Spinal cord (tissue), 10 donors: ENCODE measurements around the gene CEP164. TPM values are rescaled to one million over a fixed set of nuclear protein-coding genes. Genes with fewer than 3 reads are reported as not detected.

ENCODE experiments used
- DNase-seq, 6 donors: peaks; one replicate each; pipeline versions ENCODE4 v3.0.0 to v3.0.0-alpha.2; 2013 to 2015; ENCODE audit warnings: low spot score in 6 of 6, low read depth in 4 of 6
- H3K27ac ChIP-seq: one replicate; pipeline ENCODE4 v1.5.1; 2013; ENCODE audit warnings: low read depth, low read length, control low read depth
- H3K27me3 ChIP-seq: one replicate; pipeline ENCODE4 v1.6.1; 2013; ENCODE audit warnings: low read length; ENCODE audit not compliant: control insufficient read depth, insufficient read depth
- H3K36me3 ChIP-seq: one replicate; pipeline ENCODE4 v1.6.1; 2013; ENCODE audit warnings: low read length; ENCODE audit not compliant: control insufficient read depth, insufficient read depth
- H3K4me1 ChIP-seq: one replicate; pipeline ENCODE4 v1.6.1; 2013; ENCODE audit warnings: low read length; ENCODE audit not compliant: control insufficient read depth, insufficient read depth
- H3K4me3 ChIP-seq: one replicate; pipeline ENCODE4 v1.5.1; 2013; ENCODE audit warnings: low read depth, low read length, control low read depth
- H3K9me3 ChIP-seq: one replicate; pipeline ENCODE4 v1.6.1; 2013; ENCODE audit warnings: low read length; ENCODE audit not compliant: control insufficient read depth, insufficient read depth
- WGBS: methylation state at CpG from one replicate; pipeline ENCODE4 v1.1.5; 2013; ENCODE audit warnings: missing lambda C conversion rate; ENCODE audit not compliant: insufficient coverage; 5-methylcytosine and 5-hydroxymethylcytosine counted together
- polyA plus RNA-seq, 2 donors: library from polyadenylated mRNA; unstranded; fragments of 120-200 nt; gene quantifications; one replicate each; pipeline ENCODE4 v1.2.1, GENCODE V29; 2013; ENCODE audit not compliant: insufficient read length in 2 of 2
- total RNA-seq, 2 donors: library from RNA; depleted of rRNA in 1 of 2; stranded (reverse); fragments of 120-200 nt in 1 of 2; fragments of >200 nt in 1 of 2; gene quantifications; one replicate each; pipeline versions ENCODE4 v1.2.3 to v1.2.4, GENCODE V29; 2013 to 2014
- donor health status: healthy.

The CEP164 gene
- total and polyA plus RNA-seq, 4 donors = 15.3 to 41.3 (median 29.7) TPM

DNA sequence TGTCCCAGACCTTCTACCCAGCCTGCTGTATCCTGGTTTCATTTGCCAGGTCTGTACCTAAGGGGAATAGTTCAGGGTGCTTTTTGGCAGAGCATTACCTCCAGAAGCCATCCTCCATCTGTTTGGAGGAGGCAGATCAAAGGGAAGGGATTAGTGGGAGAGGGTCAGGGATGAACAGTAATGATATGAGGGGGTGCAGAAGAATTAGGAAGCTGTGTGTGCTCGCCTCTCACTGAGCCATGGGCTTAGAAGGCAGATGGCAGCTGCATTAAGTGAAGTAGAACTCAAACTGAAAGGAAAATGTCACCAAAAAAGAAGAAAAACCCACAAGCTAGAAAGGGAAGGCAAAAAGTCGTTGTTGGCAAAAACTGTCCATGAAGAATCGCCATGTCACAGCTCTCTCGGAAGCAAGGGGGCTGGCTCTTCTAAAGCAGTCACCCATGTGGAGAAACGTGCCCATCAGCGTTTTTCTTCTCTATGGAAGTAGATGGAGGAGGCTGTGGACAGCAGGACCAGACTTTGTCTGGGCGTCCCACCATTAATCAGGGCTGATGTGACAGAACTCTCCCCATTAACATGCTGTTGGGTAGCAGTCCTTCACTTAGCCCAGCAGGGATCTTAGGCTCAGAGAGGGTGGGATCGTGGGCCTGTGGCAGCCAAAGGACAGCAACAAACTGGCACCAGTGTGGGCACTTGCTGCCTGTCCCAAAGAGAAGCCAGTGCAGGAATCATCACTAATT is 46.8 kb downstream of the CEP164 start:
- Histone ChIP-seq H3K27ac (no peak overlapping the region), H3K36me3 (peaks cover 56% of the 10 kb centered on the region)

DNA sequence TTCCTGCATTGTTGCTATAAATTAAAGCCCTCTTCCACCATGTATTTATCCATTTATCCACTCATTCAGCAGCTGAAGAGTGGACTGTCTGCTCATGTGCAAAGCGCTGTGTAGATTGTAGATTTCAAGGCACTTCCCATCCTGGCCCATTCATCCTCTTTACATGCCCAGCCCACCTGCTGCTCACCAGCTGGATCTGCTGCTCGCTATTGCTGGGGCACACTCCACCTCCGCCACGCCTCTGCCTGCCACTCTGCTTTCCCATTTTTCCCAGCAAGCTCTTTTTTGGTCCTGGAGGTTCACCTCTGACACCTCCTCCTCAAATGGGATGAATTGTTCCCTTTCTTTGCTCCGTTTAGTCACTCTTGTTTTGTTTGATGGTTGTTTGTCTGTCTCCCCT is 48.3 kb downstream of the CEP164 start:
- no peaks in the 10 kb centered on the region for H3K9me3 ChIP-seq
- H3K4me3 ChIP-seq = no peak overlapping the region
- peaks cover 10% of the 10 kb centered on the region for H3K4me1 ChIP-seq
- no peak overlapping the region for H3K27ac ChIP-seq
- H3K36me3 ChIP-seq = peaks cover 66% of the 10 kb centered on the region
- no peaks in the 10 kb centered on the region for H3K27me3 ChIP-seq
- DNase-seq = peak in 1 of 6 donors; percentile 24
- 48% methylated on average over 3 of the region's 5 CpGs for WGBS

More for the DNA sequence above, 46.8 kb downstream of the CEP164 start:
- no peaks in the 10 kb centered on the region for H3K9me3 ChIP-seq
- no peak overlapping the region for H3K4me3 ChIP-seq
- peak in 1 of 6 donors; percentile 69 for DNase-seq
- no peaks in the 10 kb centered on the region for H3K27me3 ChIP-seq
- WGBS = 57% methylated on average over 6 of the region's 8 CpGs
- peaks cover 10% of the 10 kb centered on the region for H3K4me1 ChIP-seq

DNA sequence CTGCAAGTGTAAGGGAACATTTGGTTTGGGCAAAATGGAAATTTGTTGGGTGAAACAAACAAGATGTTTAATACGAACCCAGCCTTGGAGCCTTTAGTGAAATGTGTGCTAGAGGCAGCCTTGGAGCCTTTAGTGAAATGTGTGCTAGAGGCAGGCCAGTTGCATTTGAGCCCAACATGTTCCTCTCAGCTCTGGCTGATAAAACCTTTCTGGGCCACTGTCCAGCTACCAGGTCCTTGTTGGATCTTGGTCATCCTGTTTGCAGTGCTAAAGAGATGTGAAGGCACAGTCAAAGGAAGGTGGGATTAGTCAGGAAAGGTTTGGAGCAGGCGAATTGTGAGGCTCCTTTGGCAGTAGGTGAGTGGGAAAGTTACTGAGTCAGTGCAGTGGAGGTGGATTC is 48.9 kb downstream of the CEP164 start:
- peaks cover 14% of the 10 kb centered on the region for H3K4me1 ChIP-seq
- H3K9me3 ChIP-seq = no peaks in the 10 kb centered on the region
- no peak overlapping the region for H3K27ac ChIP-seq
- peaks cover 66% of the 10 kb centered on the region for H3K36me3 ChIP-seq
- no peak for DNase-seq
- WGBS = 96% methylated on average over 2 of the region's 2 CpGs
- H3K4me3 ChIP-seq = no peak overlapping the region
- no peaks in the 10 kb centered on the region for H3K27me3 ChIP-seq

DNA sequence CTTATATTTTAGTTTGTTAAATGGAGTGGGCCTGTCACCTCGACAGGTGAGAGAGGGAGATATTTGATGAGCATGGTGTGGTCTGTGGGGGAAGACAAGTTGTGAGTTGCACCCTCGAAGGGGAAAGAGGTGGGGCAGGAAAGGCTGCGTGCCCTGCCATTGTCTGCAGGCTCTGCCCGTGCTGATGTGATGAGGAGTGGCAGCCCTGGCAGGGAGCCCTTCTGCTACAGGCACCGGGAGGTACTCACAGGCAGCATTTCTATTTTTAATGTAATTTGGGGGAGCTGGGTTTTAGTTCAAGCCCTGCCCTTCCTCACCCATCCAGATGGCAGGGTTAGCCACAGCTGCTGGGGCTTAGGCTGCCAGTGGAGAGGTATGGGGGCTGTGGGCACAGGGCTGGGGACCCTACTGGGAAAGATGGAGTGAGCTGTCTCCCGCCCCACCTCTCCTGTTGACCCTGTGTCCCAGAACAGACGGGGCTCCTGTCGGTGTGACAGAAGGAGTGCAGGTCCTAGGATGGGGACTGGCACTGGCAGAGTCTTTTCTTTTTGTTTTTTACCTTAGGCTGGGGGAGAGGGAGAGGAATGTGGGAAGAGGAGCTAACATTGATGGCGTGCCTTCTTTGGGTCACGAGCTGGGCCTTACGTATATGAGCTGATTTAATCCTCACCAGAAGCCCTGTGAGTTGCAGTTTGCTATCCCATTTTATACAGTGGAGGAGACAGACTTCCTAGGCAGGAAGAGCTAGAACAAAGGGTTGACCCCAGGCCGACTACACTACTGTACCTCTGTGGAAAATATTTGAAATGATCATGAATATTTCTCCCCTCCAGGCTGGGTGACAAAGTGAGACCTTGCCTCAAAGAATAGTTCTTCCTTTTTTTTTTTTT is 51.6 kb downstream of the CEP164 start:
- Histone ChIP-seq H3K4me1 (peaks cover 16% of the 10 kb centered on the region), H3K27me3 (no peaks in the 10 kb centered on the region), H3K27ac (no peak overlapping the region), H3K9me3 (no peaks in the 10 kb centered on the region), H3K36me3 (peaks cover 57% of the 10 kb centered on the region), H3K4me3 (no peak overlapping the region)
- WGBS = 70% methylated on average over 8 of the region's 12 CpGs
- no peak for DNase-seq

DNA sequence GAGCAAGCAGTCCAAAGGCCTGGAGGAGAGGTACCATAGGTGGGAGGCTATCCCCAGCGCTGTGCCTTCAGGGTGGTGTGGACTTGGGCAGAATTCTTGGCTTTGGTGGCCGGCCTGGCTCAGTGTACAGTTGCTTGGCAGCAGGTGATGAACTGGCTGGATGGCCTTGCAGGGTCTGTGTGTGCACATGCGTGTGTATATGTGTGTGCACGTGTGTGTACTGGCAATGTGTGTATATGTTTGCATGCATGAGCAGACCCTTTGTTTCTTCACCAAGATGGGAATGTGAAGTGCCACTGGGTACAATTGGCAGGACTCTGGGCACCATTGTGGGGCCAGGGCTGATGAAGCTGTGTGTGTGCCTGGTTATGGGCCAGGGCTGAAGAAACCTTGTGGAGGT is 53.0 kb downstream of the CEP164 start:
- DNase-seq = no peak
- H3K27ac ChIP-seq = no peak overlapping the region
- H3K4me3 ChIP-seq = no peak overlapping the region
- H3K4me1 ChIP-seq = peaks cover 11% of the 10 kb centered on the region
- no peaks in the 10 kb centered on the region for H3K9me3 ChIP-seq
- H3K27me3 ChIP-seq = no peaks in the 10 kb centered on the region
- 88% methylated on average over 4 of the region's 4 CpGs for WGBS
- peaks cover 55% of the 10 kb centered on the region for H3K36me3 ChIP-seq

DNA sequence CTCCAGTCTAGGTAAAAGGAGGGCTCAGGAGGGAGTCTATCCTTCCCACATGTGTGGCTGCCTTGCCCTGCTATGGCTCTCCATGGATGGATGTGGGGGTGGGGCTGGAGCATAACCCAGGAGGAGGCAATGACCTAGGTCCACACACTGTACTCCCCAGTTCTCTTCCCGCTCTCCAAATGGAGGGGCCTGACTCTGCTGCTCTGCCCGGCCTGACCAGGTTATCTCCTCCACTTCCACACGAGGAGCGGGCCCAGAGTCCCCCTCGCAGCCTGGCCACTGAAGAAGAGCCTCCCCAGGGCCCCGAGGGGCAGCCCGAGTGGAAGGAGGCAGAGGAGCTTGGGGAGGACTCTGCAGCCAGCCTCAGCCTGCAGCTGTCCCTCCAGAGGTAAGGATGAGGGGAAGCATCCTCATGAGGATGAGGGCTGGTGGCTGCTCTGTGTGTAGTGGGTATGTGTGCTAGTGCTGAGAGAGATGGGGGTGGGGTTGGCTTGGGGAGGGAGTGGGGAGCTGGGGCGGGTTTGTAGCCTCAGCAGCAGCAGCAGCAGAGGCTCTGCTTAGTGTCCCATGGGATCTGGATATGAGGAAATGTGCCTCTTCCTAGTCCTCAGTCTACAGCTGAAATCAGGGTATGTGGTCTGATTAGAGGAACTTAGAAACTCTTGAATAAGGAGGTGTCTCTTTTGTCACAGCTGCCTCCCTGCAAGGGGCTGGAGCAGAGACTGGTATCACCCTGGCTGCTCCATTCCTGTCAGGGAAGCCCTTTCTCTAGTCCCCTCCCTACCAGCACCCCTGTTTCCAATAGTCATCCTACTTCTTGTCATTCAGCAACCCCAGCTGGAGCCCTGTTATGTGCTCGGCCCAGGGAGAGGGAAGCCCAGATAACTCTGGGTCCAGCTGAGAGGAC is 54.1 kb downstream of the CEP164 start:
- H3K9me3 ChIP-seq = no peaks in the 10 kb centered on the region
- no peak overlapping the region for H3K4me3 ChIP-seq
- no peaks in the 10 kb centered on the region for H3K27me3 ChIP-seq
- DNase-seq = peak in 1 of 6 donors; percentile 64
- WGBS = 93% methylated on average over 6 of the region's 9 CpGs
- no peak overlapping the region for H3K27ac ChIP-seq
- H3K4me1 ChIP-seq = peaks cover 11% of the 10 kb centered on the region
- H3K36me3 ChIP-seq = peaks cover 53% of the 10 kb centered on the region

DNA sequence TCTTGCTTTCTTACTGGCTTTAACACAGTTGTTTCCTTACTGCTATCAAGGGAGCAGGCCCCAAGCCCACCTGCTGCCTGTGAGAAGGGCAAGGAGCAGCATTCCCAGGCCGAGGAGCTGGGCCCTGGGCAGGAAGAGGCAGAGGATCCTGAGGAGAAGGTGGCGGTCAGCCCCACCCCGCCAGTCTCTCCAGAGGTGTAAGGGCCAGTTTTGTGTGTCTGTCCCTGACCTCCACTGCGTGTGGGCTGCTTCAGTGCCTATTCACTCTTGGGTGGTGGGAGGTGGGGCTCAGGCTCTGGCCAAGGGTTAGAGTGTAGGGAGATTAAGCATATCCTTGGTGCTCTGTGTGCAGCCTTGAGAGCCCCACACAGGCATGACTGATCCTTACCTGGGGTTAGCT is 55.1 kb downstream of the CEP164 start:
- peaks cover 54% of the 10 kb centered on the region for H3K36me3 ChIP-seq
- H3K4me3 ChIP-seq = no peak overlapping the region
- no peaks in the 10 kb centered on the region for H3K27me3 ChIP-seq
- 61% methylated on average over 4 of the region's 4 CpGs for WGBS
- no peak overlapping the region for H3K27ac ChIP-seq
- DNase-seq = no peak
- peaks cover 11% of the 10 kb centered on the region for H3K4me1 ChIP-seq
- no peaks in the 10 kb centered on the region for H3K9me3 ChIP-seq

DNA sequence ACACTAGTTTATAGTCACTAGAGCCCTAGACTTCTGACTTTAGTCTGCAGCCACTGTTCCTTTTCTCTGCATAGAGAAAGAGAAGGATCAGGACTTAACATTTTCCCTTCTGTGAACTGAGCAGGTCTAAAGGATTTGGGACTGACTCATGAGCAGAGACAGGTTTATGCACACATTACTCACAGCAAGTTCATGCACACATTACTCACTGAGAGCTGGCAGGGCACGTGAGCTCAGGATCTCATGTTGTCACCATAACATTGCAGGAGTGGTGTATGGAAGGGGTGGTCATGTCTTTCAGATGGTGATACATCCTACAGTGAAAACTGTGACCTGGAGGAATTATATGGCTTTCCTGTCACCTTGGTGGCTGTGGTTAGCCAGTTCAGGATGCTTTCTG is 56.4 kb downstream of the CEP164 start:
- H3K9me3 ChIP-seq = no peaks in the 10 kb centered on the region
- no peak for DNase-seq
- no peak overlapping the region for H3K4me3 ChIP-seq
- WGBS = 89% methylated on average over 1 of the region's 1 CpG
- no peaks in the 10 kb centered on the region for H3K27me3 ChIP-seq
- H3K27ac ChIP-seq = no peak overlapping the region
- H3K4me1 ChIP-seq = peaks cover 9% of the 10 kb centered on the region
- peaks cover 59% of the 10 kb centered on the region for H3K36me3 ChIP-seq

DNA sequence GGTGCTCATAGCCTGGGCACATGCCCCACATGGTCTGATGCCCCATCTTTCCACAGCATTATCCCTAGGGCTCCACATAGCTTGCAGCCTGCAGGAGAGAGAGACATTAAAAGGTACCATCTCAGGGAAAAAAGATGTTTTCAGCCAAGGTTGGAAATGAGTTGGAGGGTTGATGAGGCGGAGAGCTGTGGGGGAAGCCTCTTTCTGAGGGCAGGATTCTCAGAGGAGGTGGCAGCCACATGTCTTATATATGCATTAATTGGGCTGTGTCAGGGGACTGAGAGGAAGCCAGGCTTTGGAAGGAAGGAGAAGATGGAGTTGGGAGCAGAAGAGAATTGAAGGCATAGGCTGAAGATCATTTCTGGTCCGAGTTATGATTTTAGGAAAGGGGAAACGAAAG is 57.8 kb downstream of the CEP164 start:
- Histone ChIP-seq H3K27ac (no peak overlapping the region), H3K27me3 (no peaks in the 10 kb centered on the region), H3K9me3 (no peaks in the 10 kb centered on the region), H3K4me1 (peaks cover 6% of the 10 kb centered on the region), H3K4me3 (no peak overlapping the region), H3K36me3 (peaks cover 63% of the 10 kb centered on the region)
- DNase-seq = peak in 1 of 6 donors; percentile 81
- 100% methylated on average over 1 of the region's 3 CpGs for WGBS
